GM12874 (cell line): ENCODE measurements around the gene CHD3.

Source experiments
- CTCF ChIP-seq: IDR thresholded peaks from 2 replicates; pipeline ENCODE4 v1.5.1; 2011; ENCODE audit warnings: low read depth, mild to moderate bottlenecking, control low read depth, low read length, moderate library complexity; ENCODE audit not compliant: insufficient read depth

Gene CHD3

GRCh38 chr17:7842380-7843256, 46.0 kb upstream of the CHD3 start:
- no peak for TF ChIP-seq CTCF

- no peak for TF ChIP-seq CTCF
Observed at GRCh38 chr17:7843257-7843535, 45.4 kb upstream of the CHD3 start.

GRCh38 chr17:7843536-7844291, 44.9 kb upstream of the CHD3 start:
- TF ChIP-seq CTCF, result no peak

- TF ChIP-seq CTCF, result no peak
Observed at GRCh38 chr17:7844292-7845154, 44.1 kb upstream of the CHD3 start.

GRCh38 chr17:7845359-7846062, 43.1 kb upstream of the CHD3 start:
- no peak for TF ChIP-seq CTCF

GRCh38 chr17:7846063-7846735, 42.4 kb upstream of the CHD3 start:
- no peak for TF ChIP-seq CTCF
